H9 (cell line): ENCODE measurements around the gene DMAC2. TPM values are rescaled to one million over a fixed set of nuclear protein-coding genes. Genes with fewer than 3 reads are reported as not detected.

ENCODE experiments used
- DNase-seq: peaks from one replicate; pipeline ENCODE4 v3.0.0-alpha.2; 2017
- H2AFZ ChIP-seq: one replicate; pipeline ENCODE4 v1.6.1; 2013; ENCODE audit warnings: mild to moderate bottlenecking, low read length, control low read depth, moderate library complexity
- H2AK5ac ChIP-seq: 2 replicates; pipeline ENCODE4 v1.6.1; 2013; ENCODE audit warnings: low read length, control low read depth, mixed read lengths; ENCODE audit not compliant: insufficient read length
- H2BK120ac ChIP-seq: one replicate; pipeline ENCODE4 v1.6.1; 2013; ENCODE audit warnings: low read depth, mild to moderate bottlenecking, low read length, control low read depth, inconsistent platforms; ENCODE audit not compliant: poor library complexity, severe bottlenecking
- H2BK12ac ChIP-seq: 2 replicates; pipeline ENCODE4 v1.6.1; 2013; ENCODE audit warnings: low read length, control low read depth, mixed read lengths, low read depth; ENCODE audit not compliant: insufficient read length
- H2BK15ac ChIP-seq: 2 replicates; pipeline ENCODE4 v1.6.1; 2013; ENCODE audit warnings: low read depth, low read length, control low read depth
- H2BK20ac ChIP-seq: one replicate; pipeline ENCODE4 v1.6.1; 2013; ENCODE audit warnings: low read depth, mild to moderate bottlenecking, low read length, control low read depth, inconsistent platforms; ENCODE audit not compliant: poor library complexity, severe bottlenecking
- H2BK5ac ChIP-seq: 2 replicates; pipeline ENCODE4 v1.6.1; 2013; ENCODE audit warnings: low read length, control low read depth, mixed read lengths; ENCODE audit not compliant: insufficient read length
- H3K14ac ChIP-seq: 2 replicates; pipeline ENCODE4 v1.6.1; 2013; ENCODE audit warnings: low read length, control low read depth; ENCODE audit not compliant: insufficient read depth
- H3K18ac ChIP-seq: 2 replicates; pipeline ENCODE4 v1.6.1; 2013; ENCODE audit warnings: low read depth, mild to moderate bottlenecking, mixed read lengths, low read length, control low read depth; ENCODE audit not compliant: insufficient read length
- H3K23ac ChIP-seq: 2 replicates; pipeline ENCODE4 v1.6.1; 2013; ENCODE audit warnings: low read length, control low read depth, mixed read lengths, low read depth; ENCODE audit not compliant: insufficient read length
- H3K23me2 ChIP-seq: 2 replicates; pipeline ENCODE4 v1.6.1; 2013; ENCODE audit warnings: low read depth, mild to moderate bottlenecking, mixed read lengths, low read length, control low read depth; ENCODE audit not compliant: insufficient read length, poor library complexity, severe bottlenecking
- H3K27ac ChIP-seq: 2 replicates; pipeline ENCODE4 v1.5.1; 2013; ENCODE audit warnings: low read length, control low read depth, mixed read lengths, low read depth; ENCODE audit not compliant: insufficient read length
- H3K27me3 ChIP-seq: 2 replicates; pipeline ENCODE4 v1.6.1; 2013; ENCODE audit warnings: low read length, control low read depth, inconsistent platforms; ENCODE audit not compliant: insufficient read depth
- H3K4ac ChIP-seq: 2 replicates; pipeline ENCODE4 v1.6.1; 2013; ENCODE audit warnings: low read depth, mild to moderate bottlenecking, control low read depth, inconsistent platforms, low read length, moderate library complexity
- H3K4me1 ChIP-seq: 2 replicates; pipeline ENCODE4 v1.6.1; 2013; ENCODE audit warnings: low read length, control low read depth, inconsistent platforms; ENCODE audit not compliant: insufficient read depth
- H3K4me2 ChIP-seq: 2 replicates; pipeline ENCODE4 v1.6.1; 2013; ENCODE audit warnings: low read length, control low read depth, mixed read lengths; ENCODE audit not compliant: insufficient read length, insufficient read depth
- H3K56ac ChIP-seq: 2 replicates; pipeline ENCODE4 v1.6.1; 2013; ENCODE audit warnings: low read depth, mild to moderate bottlenecking, mixed read lengths, low read length, control low read depth; ENCODE audit not compliant: insufficient read length
- H3K79me1 ChIP-seq: 2 replicates; pipeline ENCODE4 v1.6.1; 2013; ENCODE audit warnings: low read depth, mild to moderate bottlenecking, moderate library complexity, low read length, control low read depth, inconsistent platforms; ENCODE audit not compliant: insufficient read depth, poor library complexity, severe bottlenecking
- H3K79me2 ChIP-seq: 2 replicates; pipeline ENCODE4 v1.6.1; 2013; ENCODE audit warnings: low read length, control low read depth, inconsistent platforms; ENCODE audit not compliant: insufficient read depth
- H3K9ac ChIP-seq: 2 replicates; pipeline ENCODE4 v1.6.1; 2013; ENCODE audit warnings: low read length, control low read depth, mixed read lengths; ENCODE audit not compliant: insufficient read length; ENCODE audit errors: extremely low read depth
- H3K9me3 ChIP-seq: one replicate; pipeline ENCODE4 v1.6.1; 2013; ENCODE audit warnings: low read depth, low read length, inconsistent platforms; ENCODE audit not compliant: control insufficient read depth
- H3T11ph ChIP-seq: one replicate; pipeline ENCODE4 v1.6.1; 2013; ENCODE audit warnings: mild to moderate bottlenecking, low read length, control low read depth, inconsistent platforms
- H4K20me1 ChIP-seq: one replicate; pipeline ENCODE4 v1.6.1; 2013; ENCODE audit not compliant: control insufficient read depth, insufficient read length, insufficient read depth
- H4K5ac ChIP-seq: 2 replicates; pipeline ENCODE4 v1.6.1; 2013; ENCODE audit warnings: low read depth, mild to moderate bottlenecking, mixed read lengths, low read length, control low read depth; ENCODE audit not compliant: insufficient read length
- H4K8ac ChIP-seq: replicated peaks from 2 replicates; pipeline ENCODE4 v1.6.1; 2013; ENCODE audit warnings: low read length, control low read depth, mixed read lengths, low read depth; ENCODE audit not compliant: insufficient read length
- H4K91ac ChIP-seq: 2 replicates; pipeline ENCODE4 v1.6.1; 2013; ENCODE audit warnings: low read depth, mild to moderate bottlenecking, moderate library complexity, mixed read lengths, low read length, control low read depth; ENCODE audit not compliant: insufficient read length
- H3K27ac Mint-ChIP-seq, 3 experiments: 2 replicates in 2 of 3; 3 replicates in 1 of 3; pipeline ENCODE4 v1.8.0; 2020 to 2021; ENCODE audit warnings: mixed read lengths in 3 of 3, mild to moderate bottlenecking in 1 of 3, moderate library complexity in 1 of 3
- H3K27me3 Mint-ChIP-seq: 2 replicates; pipeline ENCODE4 v1.8.0; 2021; ENCODE audit warnings: low read depth, mild to moderate bottlenecking, moderate library complexity, mixed read lengths
- H3K36me3 Mint-ChIP-seq, 3 experiments: 2 replicates in 2 of 3; 3 replicates in 1 of 3; pipeline ENCODE4 v1.8.0; 2020 to 2021; ENCODE audit warnings: low read depth in 3 of 3, mixed read lengths in 3 of 3; ENCODE audit not compliant: insufficient read depth in 1 of 3
- H3K4me1 Mint-ChIP-seq, 2 experiments: 2 replicates each; pipeline ENCODE4 v1.8.0; 2020; ENCODE audit warnings: mixed read lengths in 2 of 2
- H3K4me3 Mint-ChIP-seq, 2 experiments: 2 replicates in 1 of 2; 3 replicates in 1 of 2; pipeline ENCODE4 v1.8.0; 2020 to 2021; ENCODE audit warnings: mild to moderate bottlenecking in 2 of 2, mixed read lengths in 2 of 2, moderate library complexity in 1 of 2
- H3K9me3 Mint-ChIP-seq, 2 experiments: 2 replicates in 1 of 2; 3 replicates in 1 of 2; pipeline ENCODE4 v1.8.0; 2020; ENCODE audit warnings: mild to moderate bottlenecking in 2 of 2, mixed read lengths in 2 of 2, moderate library complexity in 1 of 2
- CTCF ChIP-seq: fragments of 200-600 bp; sonication (generic); conservative IDR thresholded peaks from 3 replicates; pipeline ENCODE4 v1.8.0; 2021; ENCODE audit warnings: antibody characterized with exemption, mild to moderate bottlenecking
- WGBS: extraction: QIAGEN DNeasy Blood & Tissue Kit; methylation state at CpG from one replicate; pipeline ENCODE4 v1.1.7; 2013; ENCODE audit warnings: missing lambda C conversion rate, low lambda C conversion rate, mixed read lengths; ENCODE audit not compliant: insufficient read length; ENCODE audit errors: extremely low coverage; 5-methylcytosine and 5-hydroxymethylcytosine counted together
- total RNA-seq: library from RNA; stranded (reverse); gene quantifications from 2 replicates; pipeline ENCODE4 v1.2.1, GENCODE V29; 2021

The DMAC2 gene
- total RNA-seq, 1 experiment from 2014 or later, result 70.5 TPM

DNA sequence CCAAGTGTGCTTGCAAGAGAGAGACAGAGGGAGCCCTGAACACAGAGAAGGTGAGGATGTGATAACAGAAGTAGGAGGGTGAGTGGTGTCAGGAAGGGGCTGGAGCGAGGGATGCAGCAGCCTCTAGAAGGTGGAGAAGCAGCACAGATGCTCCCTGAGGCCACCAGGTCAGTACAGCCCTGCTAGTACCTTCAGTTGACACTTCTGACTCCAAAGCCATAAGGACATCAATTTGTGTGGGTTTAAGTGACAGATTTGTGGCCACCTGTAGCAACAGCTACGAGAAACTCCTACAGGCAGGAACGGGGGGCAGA, 10.1 kb upstream of the DMAC2 start:
- no peak overlapping the region for H2BK12ac ChIP-seq
- Mint-ChIP-seq H3K27ac (no peak overlapping the region), H3K4me3 (no peak overlapping the region)

More for the DNA sequence above, 10.1 kb upstream of the DMAC2 start:
- no peak overlapping the region for H4K8ac ChIP-seq
- no peak overlapping the region for H3K4ac ChIP-seq
- no peaks in the 10 kb centered on the region for H3K4me1 Mint-ChIP-seq
- no peak overlapping the region for H3T11ph ChIP-seq
- no peak overlapping the region for H2BK20ac ChIP-seq
- H3K4me2 ChIP-seq, result no peak overlapping the region
- no CpG with 5 or more reads among the region's 3 CpGs for WGBS
- no peaks in the 10 kb centered on the region for H3K23me2 ChIP-seq
- no peak overlapping the region for H2BK120ac ChIP-seq
- H4K91ac ChIP-seq, result no peak overlapping the region
- no peak overlapping the region for H4K5ac ChIP-seq
- TF ChIP-seq CTCF, result no peak
- no peak overlapping the region for H2BK15ac ChIP-seq
- H2AK5ac ChIP-seq, result no peak overlapping the region
- 0 out of 7 replicates have a peak, but pooled peaks cover 0 to 6% (median 0%) of the 10 kb centered on the region in 3 experiments for H3K36me3 Mint-ChIP-seq
- no peaks in the 10 kb centered on the region for H3K4me1 ChIP-seq
- no peak overlapping the region for H3K9ac ChIP-seq
- H3K9me3 ChIP-seq, result no peaks in the 10 kb centered on the region
- no peaks in the 10 kb centered on the region for H3K27me3 ChIP-seq
- no peak overlapping the region for H2BK5ac ChIP-seq
- H3K56ac ChIP-seq, result no peak overlapping the region
- no peak overlapping the region for H3K18ac ChIP-seq
- no peak overlapping the region for H3K23ac ChIP-seq
- H3K9me3 Mint-ChIP-seq, result peaks cover 29 to 44% of the 10 kb centered on the region in 2 experiments
- no peaks in the 10 kb centered on the region for H3K79me1 ChIP-seq
- H4K20me1 ChIP-seq, result no peaks in the 10 kb centered on the region
- no peak overlapping the region for H3K14ac ChIP-seq
- H3K27ac ChIP-seq, result no peak overlapping the region
- no peak for DNase-seq
- H3K79me2 ChIP-seq, result no peaks in the 10 kb centered on the region
- no peak overlapping the region for H2AFZ ChIP-seq
- H3K27me3 Mint-ChIP-seq, result peaks cover 16% of the 10 kb centered on the region
